Dedifferentiated amniotic fluid mesenchymal stem cell (primary cell): ENCODE measurements around the gene RAB11B.
"Not testable (repeated sequence)": the region's sequence is repeated elsewhere in the genome, so short reads cannot be mapped to it uniquely, and the experiment has no call there.

Experiments
- DNase-seq: peaks from one replicate; pipeline ENCODE4 v3.0.0-alpha.2; 2016; ENCODE audit errors: extremely low spot score

RAB11B gene

DNA sequence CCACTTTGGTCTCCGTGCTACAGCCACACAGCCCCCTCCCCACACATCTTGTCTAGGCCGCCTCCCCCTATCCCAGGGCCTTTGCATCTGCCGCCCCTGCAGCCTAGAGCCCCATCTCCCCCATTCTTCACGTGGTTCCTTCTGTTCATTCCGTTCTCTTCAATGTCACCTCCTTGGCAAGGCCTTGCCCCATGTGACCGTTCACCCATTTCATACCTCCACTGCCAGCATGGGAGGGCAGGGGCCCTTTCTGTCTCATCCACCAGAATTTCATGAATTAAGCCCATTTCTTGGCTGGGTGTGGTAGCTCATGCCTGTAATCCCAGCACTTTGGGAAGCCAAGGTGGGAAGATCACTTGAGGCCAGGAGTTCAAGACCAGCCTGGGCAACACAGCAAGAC, 38.9 kb downstream of the RAB11B start:
- no peak for DNase-seq

- DNase-seq = no peak
Measured at GRCh38 chr19:8429826-8430225, 39.7 kb downstream of the RAB11B start.

GRCh38 chr19:8430650-8431049, 40.5 kb downstream of the RAB11B start:
- DNase-seq = no peak

DNA sequence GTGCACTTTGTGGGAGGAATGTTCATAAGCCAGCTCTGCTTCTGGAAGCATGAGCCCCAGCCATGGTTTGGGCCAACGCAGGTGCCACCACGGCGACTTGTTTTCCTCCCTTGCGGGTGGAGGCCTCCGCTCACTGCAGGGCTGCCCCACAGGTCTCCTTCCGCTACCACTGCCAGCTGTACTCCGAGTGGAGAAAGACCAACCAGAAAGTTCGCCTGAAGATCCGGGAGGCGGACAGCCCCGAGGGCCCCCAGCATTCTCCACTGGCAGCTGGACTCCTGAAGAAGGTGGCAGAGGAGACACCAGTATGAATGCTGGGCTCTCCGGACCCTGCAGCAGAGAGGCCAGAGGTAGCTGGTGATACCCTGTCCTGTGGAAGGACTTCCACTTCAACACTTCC, 48.1 kb downstream of the RAB11B start:
- no peak for DNase-seq

DNA sequence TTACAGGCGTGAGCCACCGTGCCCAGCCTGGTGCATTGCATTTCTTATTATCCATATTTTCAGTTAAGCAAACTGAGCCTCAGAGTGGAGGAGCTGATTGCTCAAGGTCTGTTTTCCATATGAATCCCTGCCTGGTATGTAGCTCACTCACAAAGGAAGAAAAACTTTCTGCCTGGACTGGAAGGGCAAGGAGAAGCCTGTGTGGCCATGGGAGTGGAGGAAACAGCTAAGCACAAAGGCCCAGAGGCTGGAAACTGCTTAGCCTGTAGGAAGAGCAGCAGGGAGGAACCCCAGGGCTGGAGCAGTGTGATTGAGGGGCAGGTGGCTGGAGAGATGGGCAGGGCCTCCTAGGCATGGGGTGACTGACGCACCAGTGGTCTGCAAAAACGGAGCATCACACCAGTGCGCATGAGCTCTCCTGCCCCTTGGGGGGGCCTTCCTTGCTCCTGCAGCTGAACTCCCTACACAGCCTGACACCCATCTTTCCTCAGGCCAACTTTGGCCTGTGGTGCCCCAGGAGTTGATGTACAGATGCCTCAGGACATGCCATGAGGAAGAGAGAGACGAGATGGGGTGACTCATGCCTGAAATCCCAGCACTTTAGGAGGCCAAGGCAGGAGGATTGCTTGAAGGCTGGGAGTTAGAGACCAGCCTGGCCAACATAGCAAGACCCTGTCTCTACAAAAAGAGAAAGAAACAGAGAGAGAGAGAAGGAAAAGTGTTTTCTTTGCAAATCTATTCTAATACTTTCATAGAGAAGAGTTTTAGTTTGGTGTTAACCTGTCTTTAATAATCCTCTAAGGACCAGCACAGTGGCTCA, 51.8 kb downstream of the RAB11B start:
- DNase-seq = no peak

DNA sequence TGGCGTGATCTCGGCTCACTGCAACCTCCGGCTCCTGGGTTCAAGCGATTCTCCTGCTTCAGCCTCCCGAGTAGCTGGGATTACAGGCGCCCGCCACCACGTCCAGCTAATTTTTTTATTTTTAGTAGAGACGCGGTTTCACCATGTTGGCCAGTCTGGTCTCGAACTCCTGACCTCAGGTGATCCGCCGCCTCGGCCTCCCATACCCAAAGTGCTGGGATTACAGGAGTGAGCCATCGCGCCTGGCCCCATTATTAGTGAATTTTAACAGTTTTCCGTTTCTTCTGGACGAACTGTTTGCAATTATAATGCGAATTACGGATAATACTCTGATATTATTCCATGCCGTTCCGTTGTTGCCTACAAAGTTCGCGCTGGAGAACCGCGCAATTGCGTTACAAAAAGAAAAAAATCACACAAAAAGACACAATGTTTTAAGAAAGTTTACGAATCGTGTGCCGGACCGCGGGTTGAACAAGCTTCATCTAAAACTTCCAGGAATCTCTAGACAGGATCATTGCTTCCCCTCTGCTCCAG, 54.0 kb downstream of the RAB11B start:
- DNase-seq = not testable (repeated sequence)

- DNase-seq = peak; percentile 98
Measured at GRCh38 chr19:8444677-8445487, 54.7 kb downstream of the RAB11B start, which contains the start of gene HNRNPM. TSS of gene HNRNPM (plus strand) at chr19:8444975. CDS start at chr19:8444999, 24 bp downstream.

DNA sequence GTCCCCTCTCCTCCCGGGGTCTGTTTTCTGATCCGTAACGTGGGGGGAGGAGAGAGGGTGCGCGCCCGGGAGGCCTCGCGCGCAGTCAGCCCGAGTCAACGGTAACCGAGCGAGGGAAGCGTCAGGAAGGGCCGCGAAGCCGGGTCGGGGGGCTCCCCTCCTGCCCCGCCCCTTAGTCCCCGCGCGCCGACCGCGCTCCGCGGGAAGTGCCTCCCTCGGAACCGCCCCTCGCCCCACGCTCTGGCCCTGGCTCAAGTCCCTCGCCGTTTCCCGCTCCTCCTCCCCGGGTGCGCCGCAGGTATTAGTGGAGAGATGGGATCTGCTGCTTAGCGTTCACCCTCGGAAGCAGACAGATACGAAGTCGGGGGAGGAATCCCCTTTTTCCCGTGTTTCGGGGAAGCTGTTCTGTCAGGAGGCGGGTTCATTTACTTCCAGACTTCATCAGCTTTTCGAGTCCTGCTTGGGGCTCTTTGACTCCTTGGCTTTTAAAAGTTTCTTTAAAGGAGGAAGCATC, 55.4 kb downstream of the RAB11B start:
- DNase-seq = no peak

- no peak for DNase-seq
Measured at GRCh38 chr19:8446061-8446709, 56.0 kb downstream of the RAB11B start.

- no peak for DNase-seq
Measured at GRCh38 chr19:8449830-8450229, 59.7 kb downstream of the RAB11B start.

- DNase-seq = no peak
Measured at GRCh38 chr19:8451377-8451776, 61.2 kb downstream of the RAB11B start.

DNA sequence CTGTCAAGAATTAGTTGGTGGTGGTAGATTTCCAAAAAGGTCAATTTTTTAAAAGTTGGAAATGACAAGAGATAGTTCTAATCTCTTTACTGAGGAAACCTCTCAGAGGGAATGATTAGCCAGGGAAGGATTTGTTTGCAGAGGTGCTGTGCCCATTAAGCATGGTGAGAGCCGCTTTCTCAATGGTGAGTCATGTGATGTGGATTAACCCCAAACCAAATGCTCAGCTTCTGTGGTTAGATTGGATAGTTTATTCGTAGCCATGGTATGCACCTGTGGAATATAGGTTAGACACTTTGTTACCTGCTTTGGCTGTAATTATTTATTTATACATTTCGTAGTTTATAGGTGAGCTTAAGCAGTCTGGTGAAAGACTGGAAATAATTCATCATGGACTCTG, 61.7 kb downstream of the RAB11B start:
- DNase-seq = no peak

- no peak for DNase-seq
Measured at GRCh38 chr19:8452446-8453123, 62.4 kb downstream of the RAB11B start.

DNA sequence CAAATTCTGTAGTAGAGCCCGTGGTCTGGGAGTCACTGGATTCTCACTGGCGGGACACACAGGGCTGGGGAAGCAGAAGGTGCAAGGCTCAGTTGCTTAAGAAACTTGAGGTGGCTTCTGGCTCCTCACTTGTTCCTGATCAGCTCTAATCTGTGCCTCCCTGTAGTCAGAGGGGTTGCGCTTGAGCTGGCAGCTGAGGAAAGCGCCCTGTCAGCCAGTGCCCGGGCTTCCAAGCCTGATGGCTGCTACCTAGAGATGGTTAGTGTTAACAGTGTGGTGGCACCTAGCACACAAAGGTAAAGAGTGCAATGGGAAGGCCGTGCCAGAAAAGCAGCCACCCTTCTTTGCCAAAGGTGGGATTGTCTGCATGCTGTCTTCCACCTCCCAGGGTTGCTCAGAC, 63.5 kb downstream of the RAB11B start:
- DNase-seq = no peak
